Activated naive CD8-positive, alpha-beta T cell treated with anti-CD3 and anti-CD28 coated beads, Interleukin-2, amount 50 U/mL, for 24 hours (primary cell): ENCODE measurements around the gene IQGAP2.

ENCODE experiments used
- ATAC-seq: fragments of 150-1000 bp; cut with Tn5 transposase; one replicate; pipeline ENCODE4 v1.10.0; 2021
- DNase-seq: peaks from one replicate; pipeline ENCODE4 v3.0.0; 2021
- H3K27ac Mint-ChIP-seq: one replicate; pipeline ENCODE4 v1.8.0; 2021; ENCODE audit warnings: mild to moderate bottlenecking, mixed read lengths
- H3K27me3 Mint-ChIP-seq: one replicate; pipeline ENCODE4 v1.8.0; 2021; ENCODE audit warnings: mixed read lengths
- H3K36me3 Mint-ChIP-seq: one replicate; pipeline ENCODE4 v1.8.0; 2021; ENCODE audit warnings: low read depth, mixed read lengths
- H3K4me1 Mint-ChIP-seq: one replicate; pipeline ENCODE4 v1.8.0; 2021; ENCODE audit warnings: mixed read lengths
- H3K4me3 Mint-ChIP-seq: one replicate; pipeline ENCODE4 v1.8.0; 2021; ENCODE audit warnings: mild to moderate bottlenecking, moderate library complexity, mixed read lengths
- H3K9me3 Mint-ChIP-seq: one replicate; pipeline ENCODE4 v1.8.0; 2021; ENCODE audit warnings: mixed read lengths

The IQGAP2 gene

DNA sequence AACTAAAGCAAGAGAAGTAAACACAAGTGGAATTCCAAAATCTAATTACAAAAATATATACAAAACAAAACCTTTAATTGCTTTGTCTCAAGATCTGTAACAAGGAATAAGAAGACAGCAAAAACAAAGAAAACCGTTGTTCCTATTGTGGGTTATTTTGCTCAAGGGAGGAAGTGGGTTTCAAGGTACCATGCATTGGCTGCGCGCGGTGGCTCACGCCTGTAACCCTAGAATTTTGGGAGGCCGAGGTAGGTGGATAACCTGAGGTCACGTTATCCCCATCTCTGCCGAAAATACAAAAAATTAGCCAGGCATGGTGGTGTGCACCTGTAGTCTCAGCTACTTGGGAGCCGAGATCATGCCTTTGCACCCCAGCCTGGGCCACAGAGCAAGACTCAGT lies 12.1 kb upstream of the IQGAP2 start:
- DNase-seq (no peak), ATAC-seq (no peak)
- Mint-ChIP-seq H3K9me3 (no peaks in the 10 kb centered on the region), H3K27ac (no peak overlapping the region), H3K4me3 (peak overlapping the region; percentile 18), H3K4me1 (peaks cover 48% of the 10 kb centered on the region), H3K27me3 (no peaks in the 10 kb centered on the region), H3K36me3 (no peaks in the 10 kb centered on the region)

DNA sequence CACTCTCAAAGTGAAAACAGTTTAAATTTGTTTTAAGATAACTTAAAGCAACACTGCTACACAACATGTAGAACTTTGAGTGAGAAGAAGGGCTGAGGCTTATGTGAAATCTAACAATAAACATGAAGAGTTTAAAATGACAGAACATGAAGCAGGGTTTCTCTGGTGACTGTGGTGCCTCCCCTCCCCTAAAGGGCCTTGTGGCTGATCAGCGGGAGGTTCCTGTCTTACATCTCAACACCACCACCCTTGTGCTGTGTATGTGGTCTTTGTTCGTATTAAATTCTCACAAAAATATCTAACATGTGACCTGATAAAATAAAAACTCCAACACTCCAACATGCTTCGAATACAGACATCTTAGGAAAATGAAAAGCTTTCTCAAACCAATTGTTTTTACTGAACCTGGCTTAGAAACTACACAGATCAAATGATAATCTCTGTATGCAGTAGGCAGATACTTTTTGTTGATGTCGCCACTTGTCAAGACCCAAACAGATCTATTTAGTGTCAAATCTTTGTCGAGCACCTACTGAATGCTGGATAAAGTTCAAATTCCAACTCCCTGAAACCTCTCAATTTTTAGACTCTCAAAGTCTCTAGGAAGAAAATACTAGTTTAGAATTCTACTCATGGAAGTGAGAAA lies 9.9 kb upstream of the IQGAP2 start:
- H3K27me3 Mint-ChIP-seq, result no peaks in the 10 kb centered on the region
- DNase-seq, result no peak
- H3K4me3 Mint-ChIP-seq, result no peak overlapping the region
- peak; percentile 46 for ATAC-seq
- H3K9me3 Mint-ChIP-seq, result no peaks in the 10 kb centered on the region
- H3K27ac Mint-ChIP-seq, result peak overlapping the region; percentile 29
- peaks cover 47% of the 10 kb centered on the region for H3K4me1 Mint-ChIP-seq
- no peaks in the 10 kb centered on the region for H3K36me3 Mint-ChIP-seq

DNA sequence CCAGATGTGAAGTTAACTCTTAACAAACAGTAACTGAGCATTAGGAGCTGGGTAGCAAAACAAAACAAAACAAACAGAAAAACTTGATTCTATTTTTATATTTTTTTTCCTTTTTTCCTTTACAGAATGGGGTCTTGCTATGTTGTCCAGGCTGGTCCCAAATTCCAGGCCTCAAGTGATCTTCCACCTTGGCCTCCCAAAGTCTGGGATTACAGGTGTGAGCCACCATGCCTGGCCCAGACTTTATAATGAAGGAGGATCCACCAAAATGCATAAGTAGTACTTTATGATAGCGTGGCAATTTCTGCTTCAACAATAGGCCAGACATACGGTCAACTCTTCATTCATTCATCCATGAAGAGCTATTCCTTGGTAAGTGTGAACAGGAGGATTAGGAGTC lies 5.9 kb upstream of the IQGAP2 start:
- Mint-ChIP-seq H3K36me3 (no peaks in the 10 kb centered on the region), H3K4me3 (no peak overlapping the region), H3K27ac (no peak overlapping the region), H3K4me1 (peaks cover 38% of the 10 kb centered on the region), H3K27me3 (no peaks in the 10 kb centered on the region), H3K9me3 (no peaks in the 10 kb centered on the region)
- DNase-seq, result no peak
- ATAC-seq, result no peak

DNA sequence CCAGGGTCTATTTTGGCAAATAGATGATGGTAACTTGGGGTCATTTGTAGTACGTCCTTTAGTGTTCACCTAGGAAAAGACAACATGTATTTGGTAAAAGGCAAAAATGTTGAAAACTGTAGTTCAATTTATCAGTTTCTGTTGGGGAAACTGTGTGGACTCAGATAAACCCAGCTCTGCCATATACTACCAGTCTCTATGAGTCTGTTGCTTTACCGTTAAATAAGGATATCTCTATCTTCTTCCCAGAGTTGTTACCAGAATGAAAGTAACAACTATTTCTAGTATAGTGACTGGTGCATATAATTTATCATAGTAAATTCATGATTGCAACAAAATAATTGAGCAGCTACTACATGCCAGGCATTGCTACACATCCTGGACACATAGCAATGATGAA lies 3.8 kb upstream of the IQGAP2 start:
- H3K4me3 Mint-ChIP-seq, result no peak overlapping the region
- no peak overlapping the region for H3K27ac Mint-ChIP-seq
- no peaks in the 10 kb centered on the region for H3K36me3 Mint-ChIP-seq
- DNase-seq (no peak), ATAC-seq (no peak)
- no peaks in the 10 kb centered on the region for H3K9me3 Mint-ChIP-seq
- peaks cover 30% of the 10 kb centered on the region for H3K4me1 Mint-ChIP-seq
- H3K27me3 Mint-ChIP-seq, result no peaks in the 10 kb centered on the region

DNA sequence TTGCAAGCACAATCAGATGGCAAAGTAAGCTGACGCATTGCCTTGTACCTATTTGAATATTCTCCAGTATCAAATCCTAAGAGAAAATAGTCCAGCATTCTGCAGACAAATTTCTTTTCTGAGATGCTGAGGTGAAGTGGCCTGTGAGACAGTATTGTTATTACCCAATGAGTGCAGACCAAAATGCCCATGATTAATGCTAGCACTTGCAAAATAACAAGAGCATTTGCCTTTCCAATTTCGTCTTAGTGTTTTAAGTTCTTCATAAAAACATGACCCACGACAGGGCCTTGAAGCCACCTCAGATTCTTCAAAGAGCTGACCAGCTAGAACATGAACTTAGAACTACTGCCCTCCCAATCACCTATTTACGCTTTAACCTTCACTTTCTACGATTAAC lies 2.6 kb upstream of the IQGAP2 start:
- no peaks in the 10 kb centered on the region for H3K36me3 Mint-ChIP-seq
- DNase-seq (no peak), ATAC-seq (no peak)
- H3K27me3 Mint-ChIP-seq, result no peaks in the 10 kb centered on the region
- H3K27ac Mint-ChIP-seq, result no peak overlapping the region
- no peak overlapping the region for H3K4me3 Mint-ChIP-seq
- H3K9me3 Mint-ChIP-seq, result no peaks in the 10 kb centered on the region
- H3K4me1 Mint-ChIP-seq, result peaks cover 38% of the 10 kb centered on the region

DNA sequence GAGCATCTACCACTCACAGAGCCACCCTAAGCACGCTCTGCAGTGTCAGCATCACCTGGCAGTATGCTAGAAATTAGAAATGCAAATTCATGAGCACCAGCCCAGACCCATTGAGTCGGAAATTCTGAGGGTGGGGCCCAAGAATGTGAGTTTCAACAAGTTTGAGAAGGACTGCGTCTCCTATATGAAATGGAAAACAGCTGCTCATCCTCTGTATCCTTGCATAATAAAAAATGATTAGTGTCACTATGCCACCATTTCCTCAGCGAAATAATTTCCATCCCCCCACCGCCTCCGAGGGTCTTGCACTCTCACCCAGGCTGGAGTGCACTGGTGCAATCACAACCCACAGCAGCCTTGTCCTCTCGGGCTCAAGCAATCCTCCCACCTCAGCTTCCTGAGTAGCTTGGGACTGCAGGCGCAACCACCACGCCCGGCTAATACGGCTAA lies 1.3 kb upstream of the IQGAP2 start:
- DNase-seq (peak; percentile 29), ATAC-seq (peak; percentile 10)
- Mint-ChIP-seq H3K27ac (peak overlapping the region; percentile 99), H3K27me3 (no peaks in the 10 kb centered on the region), H3K4me3 (peak overlapping the region; percentile 93), H3K36me3 (no peaks in the 10 kb centered on the region), H3K4me1 (peaks cover 52% of the 10 kb centered on the region), H3K9me3 (no peaks in the 10 kb centered on the region)

DNA sequence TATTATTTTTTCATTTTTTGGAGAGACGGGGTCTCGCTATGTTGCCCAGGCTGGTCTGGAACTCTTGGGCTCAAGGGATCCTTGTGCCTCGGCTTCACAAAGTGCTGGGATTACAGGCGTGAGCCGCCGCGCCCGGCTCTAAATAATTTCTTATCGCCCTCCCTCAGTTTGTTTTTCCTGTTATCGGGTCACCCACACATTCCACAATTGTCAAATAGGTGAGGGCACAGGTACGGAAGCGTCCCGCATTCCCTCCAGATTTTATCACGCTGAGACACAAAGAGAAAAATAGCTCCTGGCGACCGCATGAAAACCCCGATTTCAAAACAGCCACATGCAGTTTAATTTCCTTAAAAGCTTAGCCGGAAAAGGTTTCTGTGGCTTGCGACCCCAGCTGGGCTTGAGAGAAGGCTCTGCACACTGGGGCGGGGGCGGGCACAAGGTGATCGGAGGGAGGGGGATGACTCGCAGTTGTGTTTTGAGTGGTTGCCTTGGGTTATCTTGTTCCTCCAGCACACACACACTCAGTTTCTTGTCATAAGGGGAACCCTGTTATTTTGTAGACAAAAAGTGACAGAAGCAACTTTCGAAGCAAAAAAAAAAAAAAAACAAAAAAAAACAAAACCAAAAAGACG lies 717 bp upstream of the IQGAP2 start:
- H3K4me1 Mint-ChIP-seq, result peaks cover 57% of the 10 kb centered on the region
- no peaks in the 10 kb centered on the region for H3K27me3 Mint-ChIP-seq
- ATAC-seq (peak; percentile 53), DNase-seq (peak; percentile 81)
- H3K36me3 Mint-ChIP-seq, result no peaks in the 10 kb centered on the region
- peak overlapping the region; percentile 93 for H3K4me3 Mint-ChIP-seq
- peak overlapping the region; percentile 99 for H3K27ac Mint-ChIP-seq
- H3K9me3 Mint-ChIP-seq, result no peaks in the 10 kb centered on the region

DNA sequence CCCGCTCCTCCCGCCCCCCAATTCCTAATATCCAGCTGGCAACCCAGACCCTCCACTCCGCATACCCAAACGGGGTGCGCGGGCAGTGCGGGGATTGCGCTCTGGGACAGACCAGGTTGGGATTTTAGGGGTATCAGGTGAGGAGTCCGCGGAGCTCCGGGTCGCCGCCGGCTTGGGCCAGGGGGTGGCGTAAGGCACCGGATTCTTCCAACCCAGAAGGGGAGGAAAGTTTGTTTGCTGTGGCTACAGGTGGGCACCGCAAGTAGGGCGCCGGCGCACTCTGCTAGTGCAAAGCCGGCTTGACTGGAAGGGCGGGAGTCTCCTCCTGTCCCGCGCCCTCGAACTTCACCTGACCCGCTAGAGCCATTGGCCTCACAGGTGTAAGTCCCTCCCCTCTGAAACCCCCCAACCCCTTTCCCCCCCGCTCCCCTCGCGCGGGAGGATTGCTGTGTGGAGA lies 709 bp downstream of the IQGAP2 start:
- H3K27me3 Mint-ChIP-seq, result no peaks in the 10 kb centered on the region
- H3K9me3 Mint-ChIP-seq, result no peaks in the 10 kb centered on the region
- ATAC-seq (peak; percentile 20), DNase-seq (peak; percentile 71)
- peak overlapping the region; percentile 92 for H3K27ac Mint-ChIP-seq
- peaks cover 67% of the 10 kb centered on the region for H3K4me1 Mint-ChIP-seq
- peak overlapping the region; percentile 93 for H3K4me3 Mint-ChIP-seq
- no peaks in the 10 kb centered on the region for H3K36me3 Mint-ChIP-seq

DNA sequence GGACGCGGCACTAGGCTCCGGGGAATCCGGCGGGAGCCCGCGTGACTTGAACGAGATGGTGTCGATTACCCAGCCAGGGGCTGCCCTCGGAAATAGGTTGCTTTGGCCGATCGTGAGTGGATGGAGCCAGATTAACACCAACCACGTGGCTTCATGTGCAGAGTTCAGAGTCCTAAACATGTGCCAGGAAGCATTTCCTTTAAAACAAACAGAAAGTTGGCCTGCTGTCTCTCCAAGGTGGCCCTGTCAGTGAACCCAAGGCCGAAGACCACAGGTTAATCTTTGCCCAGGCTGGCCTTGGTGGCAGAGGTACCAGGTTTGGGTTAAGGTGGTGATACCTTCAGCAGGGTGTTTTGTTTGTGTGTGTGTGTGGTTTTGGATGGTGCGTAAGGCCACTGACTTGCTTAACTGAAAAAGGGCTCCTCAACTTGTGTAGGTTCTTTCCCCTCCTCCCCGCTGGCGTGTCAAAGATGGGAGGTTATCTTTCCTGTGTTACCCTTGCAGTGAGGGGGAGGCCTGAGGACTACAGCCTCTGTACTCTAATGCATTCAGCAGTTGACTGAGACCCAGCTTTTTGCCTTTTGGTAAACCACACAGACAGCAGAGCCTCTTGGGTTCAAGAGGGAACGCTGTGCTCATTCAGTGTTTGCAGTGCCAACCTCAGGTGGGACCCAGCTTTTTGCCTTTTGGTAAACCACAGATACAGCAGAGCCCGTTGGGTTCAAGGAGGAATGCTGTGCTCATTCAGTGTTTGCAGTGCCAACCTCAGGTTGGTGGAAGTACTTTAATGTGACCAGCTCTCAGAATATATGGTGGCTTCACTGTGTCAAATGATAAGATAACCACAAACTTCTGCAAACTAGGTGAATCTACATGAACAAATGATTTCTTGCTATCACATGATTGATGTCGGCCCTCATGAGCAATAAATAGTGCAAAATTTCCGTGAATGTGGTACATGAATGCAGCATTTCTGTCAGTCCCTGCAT lies 1.4 kb downstream of the IQGAP2 start:
- peak; percentile 67 for DNase-seq
- Mint-ChIP-seq H3K27me3 (no peaks in the 10 kb centered on the region), H3K4me3 (peak overlapping the region; percentile 93), H3K27ac (peak overlapping the region; percentile 92), H3K9me3 (no peaks in the 10 kb centered on the region), H3K4me1 (peaks cover 71% of the 10 kb centered on the region), H3K36me3 (peaks cover under 1% of the 10 kb centered on the region)
- ATAC-seq, result peak; percentile 57

DNA sequence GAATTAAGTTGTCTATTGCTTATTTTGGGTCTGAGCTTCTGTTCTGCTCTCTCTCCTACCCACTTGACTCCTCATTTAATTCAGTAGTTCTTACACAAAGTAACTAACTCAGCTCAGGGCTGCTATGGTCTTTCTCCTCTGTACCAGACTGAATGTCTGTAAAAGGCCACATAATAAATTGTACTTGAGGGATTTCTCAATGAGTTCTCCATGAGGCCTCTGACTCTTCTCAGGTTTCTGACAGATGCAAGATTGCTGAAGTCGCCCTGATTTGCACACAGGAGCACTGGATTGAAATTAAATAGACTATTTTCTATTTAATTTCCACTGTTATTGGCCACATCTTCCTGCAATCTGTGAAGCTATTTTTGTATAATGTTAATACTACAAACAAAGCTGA lies 2.9 kb downstream of the IQGAP2 start:
- peak overlapping the region; percentile 93 for H3K4me3 Mint-ChIP-seq
- H3K4me1 Mint-ChIP-seq, result peaks cover 79% of the 10 kb centered on the region
- peaks cover 1% of the 10 kb centered on the region for H3K36me3 Mint-ChIP-seq
- H3K27me3 Mint-ChIP-seq, result no peaks in the 10 kb centered on the region
- DNase-seq, result no peak
- no peak for ATAC-seq
- H3K9me3 Mint-ChIP-seq, result no peaks in the 10 kb centered on the region
- peak overlapping the region; percentile 43 for H3K27ac Mint-ChIP-seq

DNA sequence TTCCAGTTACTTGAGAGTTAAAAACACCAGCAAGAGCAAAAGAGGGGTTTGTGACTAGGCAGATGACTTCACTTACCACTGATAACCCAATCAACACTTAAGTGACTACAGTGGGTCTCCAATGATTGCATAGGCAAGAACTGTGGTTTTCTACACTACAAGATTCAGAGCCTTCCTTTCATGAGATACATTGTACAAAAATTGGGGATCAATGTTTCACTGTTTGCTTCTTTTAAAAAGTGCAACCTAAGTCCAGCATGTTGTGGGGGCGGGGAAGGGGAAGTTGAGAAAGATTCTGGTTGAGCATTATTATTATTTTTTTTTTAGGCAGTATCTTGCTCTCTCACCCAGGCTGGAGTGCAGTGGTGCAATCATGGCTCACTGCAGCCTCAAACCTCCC lies 3.6 kb downstream of the IQGAP2 start:
- peaks cover 78% of the 10 kb centered on the region for H3K4me1 Mint-ChIP-seq
- no peak overlapping the region for H3K27ac Mint-ChIP-seq
- no peak for DNase-seq
- no peak overlapping the region for H3K4me3 Mint-ChIP-seq
- H3K9me3 Mint-ChIP-seq, result no peaks in the 10 kb centered on the region
- H3K36me3 Mint-ChIP-seq, result peaks cover 1% of the 10 kb centered on the region
- ATAC-seq, result no peak
- no peaks in the 10 kb centered on the region for H3K27me3 Mint-ChIP-seq

DNA sequence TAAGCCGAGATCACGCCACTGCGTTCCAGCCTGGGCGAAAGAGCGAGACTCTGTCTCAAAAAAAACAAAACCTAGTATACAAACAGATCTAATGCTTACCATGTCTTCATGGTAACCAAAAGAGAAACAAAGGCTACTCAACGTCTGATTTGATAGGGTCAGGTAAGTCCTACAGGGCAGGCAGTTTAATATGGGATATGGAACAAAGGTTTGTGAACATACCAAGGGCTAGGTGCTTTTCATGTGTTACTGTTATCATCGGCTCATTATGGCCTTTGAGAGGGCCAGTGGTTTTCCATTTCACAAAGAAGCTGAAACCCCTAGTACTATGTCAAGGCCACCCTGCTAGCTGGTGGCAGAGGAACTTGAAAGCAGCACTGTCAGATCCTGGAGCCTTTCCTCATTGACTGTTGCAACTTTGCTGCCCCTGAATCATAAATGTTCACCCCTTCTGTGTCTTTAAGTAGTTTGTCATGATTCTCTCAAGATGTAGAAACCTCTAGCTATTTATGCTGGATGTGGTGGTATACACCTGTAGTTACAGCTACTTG lies 5.1 kb downstream of the IQGAP2 start:
- H3K4me3 Mint-ChIP-seq, result no peak overlapping the region

DNA sequence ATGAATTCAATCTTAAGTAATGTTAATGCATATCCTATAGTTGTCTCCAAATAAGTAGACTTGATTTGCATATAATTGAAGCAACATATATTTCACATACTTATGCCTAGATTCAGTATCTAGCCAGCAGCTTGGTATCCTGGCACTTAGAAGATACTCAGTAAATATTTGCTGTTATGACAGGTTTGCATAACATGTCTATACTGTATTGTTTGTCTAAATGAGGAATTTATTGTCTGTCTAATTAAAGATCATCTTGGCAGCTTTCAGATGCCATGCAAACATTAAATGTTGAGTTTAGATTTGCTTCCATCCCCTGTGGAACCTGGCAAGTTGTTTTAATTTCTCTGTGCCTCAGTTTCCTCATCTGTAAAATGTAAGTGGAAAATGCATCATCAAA lies 9.4 kb downstream of the IQGAP2 start:
- peaks cover 68% of the 10 kb centered on the region for H3K4me1 Mint-ChIP-seq
- no peaks in the 10 kb centered on the region for H3K9me3 Mint-ChIP-seq
- no peak overlapping the region for H3K27ac Mint-ChIP-seq
- ATAC-seq (no peak), DNase-seq (no peak)
- H3K27me3 Mint-ChIP-seq, result no peaks in the 10 kb centered on the region
- peaks cover 1% of the 10 kb centered on the region for H3K36me3 Mint-ChIP-seq
- H3K4me3 Mint-ChIP-seq, result no peak overlapping the region

More for the DNA sequence above, 5.1 kb downstream of the IQGAP2 start:
- Mint-ChIP-seq H3K27ac (no peak overlapping the region), H3K4me1 (peaks cover 76% of the 10 kb centered on the region), H3K27me3 (no peaks in the 10 kb centered on the region), H3K9me3 (no peaks in the 10 kb centered on the region), H3K36me3 (peaks cover 1% of the 10 kb centered on the region)
- ATAC-seq, result no peak
- DNase-seq, result no peak

DNA sequence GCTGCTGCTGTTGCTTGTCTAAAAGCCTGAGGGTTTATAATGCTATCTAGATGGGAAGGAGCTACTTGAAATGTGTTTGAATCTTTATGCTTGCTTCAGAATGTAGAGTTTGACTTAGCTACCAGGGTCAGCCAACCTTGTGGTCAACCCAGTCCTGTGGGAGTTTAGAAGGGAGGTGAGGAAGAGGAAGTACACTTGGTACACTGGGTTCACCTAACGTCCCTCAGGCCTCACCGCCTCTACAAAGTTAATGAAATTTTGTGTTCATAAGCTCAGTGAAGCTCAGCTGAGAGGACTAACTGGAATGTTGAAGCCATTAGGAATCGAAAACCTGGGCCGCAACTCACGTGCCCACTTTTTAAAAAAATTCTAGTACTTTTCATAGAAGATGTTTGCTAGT lies 10.7 kb downstream of the IQGAP2 start:
- ATAC-seq (no peak), DNase-seq (no peak)
- H3K4me1 Mint-ChIP-seq, result peaks cover 62% of the 10 kb centered on the region
- peaks cover 1% of the 10 kb centered on the region for H3K36me3 Mint-ChIP-seq
- no peaks in the 10 kb centered on the region for H3K27me3 Mint-ChIP-seq
- no peaks in the 10 kb centered on the region for H3K9me3 Mint-ChIP-seq
- no peak overlapping the region for H3K4me3 Mint-ChIP-seq
- H3K27ac Mint-ChIP-seq, result peak overlapping the region; percentile 19
